Measurements from ENCODE around the gene BPIFB3. TPM values are rescaled to one million over a fixed set of nuclear protein-coding genes. Genes with fewer than 3 reads are reported as not detected.

BPIFB3 gene
- total and polyA plus RNA-seq, 2 of the 13 experiments (the other 11 are each of a cell fraction or from before 2014, with no cell fraction given) = 0.09 TPM; not detected in 1

DNA sequence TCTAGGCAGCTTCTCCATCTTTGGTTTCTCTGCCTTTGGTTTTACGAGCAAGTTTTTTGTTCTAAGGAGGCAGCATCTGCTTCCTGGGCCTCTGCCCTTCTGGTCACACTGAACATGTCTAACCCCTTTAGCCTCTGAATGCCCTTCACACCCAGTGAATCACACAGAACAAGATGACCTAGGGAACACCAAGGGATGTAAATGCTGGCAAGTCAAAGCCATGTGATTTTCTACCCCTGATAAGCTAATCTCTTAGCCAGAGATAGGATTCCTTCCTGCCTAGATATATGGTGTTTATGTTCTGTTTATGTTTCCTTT lies 29.5 kb upstream of the BPIFB3 start (continued):
- TF ChIP-seq ZNF788 (CRISPR knock-in tag; IDR thresholded peaks at IDR 0.05; ENCODE audit: borderline replicate concordance) (no peak), FOSL2 (CRISPR knock-in tag; IDR thresholded peaks at IDR 0.05) (no peak), RBM39 (IDR thresholded peaks at IDR 0.05; ENCODE audit: low read depth, low read length, poor library complexity, severe bottlenecking) (no peak), ZNF562 (CRISPR knock-in tag; IDR thresholded peaks at IDR 0.05; ENCODE audit: borderline replicate concordance) (0 out of 2 replicates have a peak, but pooled peaks have one; percentile 14)

DNA sequence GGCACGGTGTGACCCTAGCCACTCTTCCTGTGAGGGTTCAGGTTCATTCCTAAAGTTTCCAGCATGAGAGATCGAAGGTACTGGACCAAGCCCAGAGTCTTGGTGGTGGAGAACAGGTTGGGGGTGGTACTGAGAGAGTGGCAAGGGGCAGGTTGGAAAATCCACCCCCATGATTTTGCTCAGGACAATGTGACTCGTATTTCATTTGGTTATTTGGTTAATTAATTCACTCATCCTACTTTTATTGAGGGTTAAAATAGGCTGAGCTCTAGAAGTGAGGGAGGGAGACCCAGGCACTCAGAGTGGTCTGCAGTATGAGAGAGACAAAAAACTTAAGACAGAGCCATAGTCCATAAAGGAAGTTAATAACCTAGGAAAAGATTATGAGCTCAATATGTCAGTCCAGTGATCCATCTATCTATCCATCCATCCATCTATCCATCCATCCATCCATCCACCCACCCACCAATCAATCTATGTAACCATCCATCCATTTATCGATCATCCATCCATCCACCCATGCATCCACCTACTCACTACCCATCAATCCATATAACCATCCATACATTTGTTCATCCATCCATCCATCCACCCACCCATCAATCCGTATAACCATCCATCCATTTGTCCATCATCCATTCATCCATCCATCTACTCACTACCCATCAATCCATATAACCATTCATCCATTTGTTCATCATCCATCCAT lies 28.9 kb upstream of the BPIFB3 start:
- no peak for FAIRE-seq
- BruUV-seq (replicated peaks) = no TSS peak
- no peaks in the 10 kb centered on the region for H3K79me2 ChIP-seq (ENCODE audit: insufficient read depth, low read length)
- CTCF ChIA-PET (ENCODE audit: low intra/inter-chr PET ratio, low total read pairs) = no interaction called here
- no peaks in the 10 kb centered on the region for H3K9me3 ChIP-seq (ENCODE audit: low read length)
- no peak overlapping the region for H3K4me3 ChIP-seq (replicated peaks in 1 of 3; ENCODE audit: insufficient read depth in 1 of 3, low read depth in 2 of 3, low read length in 3 of 3)
- H2AFZ ChIP-seq (ENCODE audit: low read length) = no peak overlapping the region
- POLR2A ChIA-PET = interaction anchor here (0.5 to 2.5 kb wide), 4 partner anchors 11 to 307 kb away, joined by 3 to 8 read pairs (median 3); partner anchors contain the start of gene BPIFB2
- no peak overlapping the region for H3K4me2 ChIP-seq (ENCODE audit: low read depth, low read length)
- H3K36me3 ChIP-seq (replicated peaks in 1 of 2; ENCODE audit: control insufficient read depth in 1 of 2, insufficient read depth in 2 of 2, low read length in 2 of 2) = peaks cover 17 to 34% of the 10 kb centered on the region in 2 experiments
- DNase-seq (ENCODE audit: low spot score) = no peak
- peaks cover 31% of the 10 kb centered on the region; the same call in 1 of the 2 replicates for H4K20me1 ChIP-seq (ENCODE audit: insufficient read depth, low read length)
- no peak overlapping the region for H3K27ac ChIP-seq (ENCODE audit: extremely low read length, insufficient read depth, low read length)
- H3K27me3 ChIP-seq (ENCODE audit: control insufficient read depth in 1 of 2, insufficient read depth in 2 of 2, low read length in 2 of 2) = peaks cover 0 to 10% of the 10 kb centered on the region in 2 experiments; a peak in 2 of 5 replicates
- in situ Hi-C loops (cut with HindIII; ENCODE audit: extremely low pct_ligation_motif_present, low pct_unique_long_range_greater_than_20kb) = no loop called here
- no peak overlapping the region for H3K9ac ChIP-seq (ENCODE audit: insufficient read depth, low read depth, low read length)
- H3K4me1 ChIP-seq (ENCODE audit: insufficient read depth, low read length) = peaks cover 20% of the 10 kb centered on the region
- intact Hi-C loops (cut with micrococcal nuclease; ENCODE audit: unreplicated experiment) = no loop called here
- ATAC-seq = no peak
- WGBS (ENCODE audit: low lambda C conversion rate) = 43% methylated on average over 5 of the region's 5 CpGs
- no peak for TF ChIP-seq ZNF224 (CRISPR knock-in tag; IDR thresholded peaks at IDR 0.05)
- TF ChIP-seq, protein P1, sequence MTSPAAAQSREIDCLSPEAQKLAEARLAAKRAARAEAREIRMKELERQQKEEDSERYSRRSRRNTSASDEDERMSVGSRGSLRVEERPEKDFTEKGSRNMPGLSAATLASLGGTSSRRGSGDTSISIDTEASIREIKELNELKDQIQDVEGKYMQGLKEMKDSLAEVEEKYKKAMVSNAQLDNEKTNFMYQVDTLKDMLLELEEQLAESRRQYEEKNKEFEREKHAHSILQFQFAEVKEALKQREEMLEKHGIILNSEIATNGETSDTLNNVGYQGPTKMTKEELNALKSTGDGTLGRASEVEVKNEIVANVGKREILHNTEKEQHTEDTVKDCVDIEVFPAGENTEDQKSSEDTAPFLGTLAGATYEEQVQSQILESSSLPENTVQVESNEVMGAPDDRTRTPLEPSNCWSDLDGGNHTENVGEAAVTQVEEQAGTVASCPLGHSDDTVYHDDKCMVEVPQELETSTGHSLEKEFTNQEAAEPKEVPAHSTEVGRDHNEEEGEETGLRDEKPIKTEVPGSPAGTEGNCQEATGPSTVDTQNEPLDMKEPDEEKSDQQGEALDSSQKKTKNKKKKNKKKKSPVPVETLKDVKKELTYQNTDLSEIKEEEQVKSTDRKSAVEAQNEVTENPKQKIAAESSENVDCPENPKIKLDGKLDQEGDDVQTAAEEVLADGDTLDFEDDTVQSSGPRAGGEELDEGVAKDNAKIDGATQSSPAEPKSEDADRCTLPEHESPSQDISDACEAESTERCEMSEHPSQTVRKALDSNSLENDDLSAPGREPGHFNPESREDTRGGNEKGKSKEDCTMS (CRISPR knock-in tag; conservative IDR thresholded peaks at IDR 0.05) = no peak
- TF ChIP-seq ZFP1 (CRISPR knock-in tag; IDR thresholded peaks at IDR 0.05) = no peak
- TF ChIP-seq, protein P2, sequence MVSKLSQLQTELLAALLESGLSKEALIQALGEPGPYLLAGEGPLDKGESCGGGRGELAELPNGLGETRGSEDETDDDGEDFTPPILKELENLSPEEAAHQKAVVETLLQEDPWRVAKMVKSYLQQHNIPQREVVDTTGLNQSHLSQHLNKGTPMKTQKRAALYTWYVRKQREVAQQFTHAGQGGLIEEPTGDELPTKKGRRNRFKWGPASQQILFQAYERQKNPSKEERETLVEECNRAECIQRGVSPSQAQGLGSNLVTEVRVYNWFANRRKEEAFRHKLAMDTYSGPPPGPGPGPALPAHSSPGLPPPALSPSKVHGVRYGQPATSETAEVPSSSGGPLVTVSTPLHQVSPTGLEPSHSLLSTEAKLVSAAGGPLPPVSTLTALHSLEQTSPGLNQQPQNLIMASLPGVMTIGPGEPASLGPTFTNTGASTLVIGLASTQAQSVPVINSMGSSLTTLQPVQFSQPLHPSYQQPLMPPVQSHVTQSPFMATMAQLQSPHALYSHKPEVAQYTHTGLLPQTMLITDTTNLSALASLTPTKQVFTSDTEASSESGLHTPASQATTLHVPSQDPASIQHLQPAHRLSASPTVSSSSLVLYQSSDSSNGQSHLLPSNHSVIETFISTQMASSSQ (IDR thresholded peaks at IDR 0.05; ENCODE audit: low read depth) = 0 out of 2 replicates have a peak, but pooled peaks have one; percentile 8
- TF ChIP-seq, protein P2 (CRISPR knock-in tag; IDR thresholded peaks at IDR 0.05; ENCODE audit: borderline replicate concordance) = no peak
- peak; percentile 15; the same call in 1 of the 2 replicates for TF ChIP-seq NR2F2 (IDR thresholded peaks at IDR 0.05; ENCODE audit: borderline replicate concordance, low read depth)
- TF ChIP-seq ZNF430 (CRISPR knock-in tag; IDR thresholded peaks at IDR 0.05) = 0 out of 2 replicates have a peak, but pooled peaks have one; percentile 65
- TF ChIP-seq, protein P3, sequence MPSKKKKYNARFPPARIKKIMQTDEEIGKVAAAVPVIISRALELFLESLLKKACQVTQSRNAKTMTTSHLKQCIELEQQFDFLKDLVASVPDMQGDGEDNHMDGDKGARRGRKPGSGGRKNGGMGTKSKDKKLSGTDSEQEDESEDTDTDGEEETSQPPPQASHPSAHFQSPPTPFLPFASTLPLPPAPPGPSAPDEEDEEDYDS (CRISPR knock-in tag; IDR thresholded peaks at IDR 0.05) = no peak
- peak; percentile 69; the same call in 1 of the 2 replicates for TF ChIP-seq ATM (IDR thresholded peaks at IDR 0.05; ENCODE audit: borderline replicate concordance)
- peak; percentile 56; the same call in 1 of the 2 replicates for TF ChIP-seq ZNF589 (CRISPR knock-in tag; conservative IDR thresholded peaks at IDR 0.05)
